Sigmoid colon (tissue), 7 donors: Measurements from ENCODE around the gene GPR158. TPM values are rescaled to one million over a fixed set of nuclear protein-coding genes. Genes with fewer than 3 reads are reported as not detected.
A peak's percentile ranks its signal among the peaks of the same experiment; 100 is the strongest.

Experiments used
- DNase-seq: peaks from one replicate; pipeline ENCODE4 v3.0.0-alpha.2; 2019
- H3K27ac ChIP-seq, 4 donors: fragments of 200-600 bp; sonication (generic); one replicate each; pipeline ENCODE4 v1.5.1; 2016 to 2019; ENCODE audit warnings: mild to moderate bottlenecking in 1 of 4
- H3K27me3 ChIP-seq, 3 donors: fragments of 200-600 bp; sonication (generic); one replicate each; pipeline ENCODE4 v1.5.1; 2019; ENCODE audit warnings: mild to moderate bottlenecking in 1 of 3
- H3K36me3 ChIP-seq, 4 donors: fragments of 200-600 bp; sonication (generic); one replicate each; pipeline ENCODE4 v1.5.1; 2016 to 2019
- H3K4me1 ChIP-seq, 4 donors: fragments of 200-600 bp; sonication (generic); one replicate each; pipeline ENCODE4 v1.5.1; 2017 to 2019
- H3K4me3 ChIP-seq, 4 donors: fragments of 200-600 bp; sonication (generic); one replicate each; pipeline ENCODE4 v1.5.1; 2017 to 2019; ENCODE audit warnings: mild to moderate bottlenecking in 2 of 4, moderate library complexity in 1 of 4
- H3K9me3 ChIP-seq, 4 donors: fragments of 200-600 bp in 3 of 4; sonication (generic) in 3 of 4; one replicate each; pipeline versions ENCODE4 v1.5.1 to v1.6.1; 2013 to 2019
- EP300 ChIP-seq, 4 donors: sonication (generic); formaldehyde crosslinking; IDR thresholded peaks; one replicate each; pipeline ENCODE4 v1.6.1; 2017; ENCODE audit warnings: antibody characterized with exemption in 4 of 4
- POLR2A ChIP-seq, 2 donors: fragments of 450-650 bp; IDR thresholded peaks; one replicate each; pipeline ENCODE4 v1.6.1; 2016; ENCODE audit warnings: antibody characterized with exemption in 2 of 2, mild to moderate bottlenecking in 2 of 2, moderate library complexity in 2 of 2
- POLR2AphosphoS5 ChIP-seq, 4 donors: sonication (generic); formaldehyde crosslinking; IDR thresholded peaks; one replicate each; pipeline ENCODE4 v1.6.1; 2017; ENCODE audit warnings: antibody characterized with exemption in 4 of 4
- WGBS, 2 donors: extraction: QIAGEN DNeasy Blood & Tissue Kit; methylation state at CpG; one replicate each; pipeline ENCODE4 v1.1.7; 2013; 5-methylcytosine and 5-hydroxymethylcytosine counted together
- intact Hi-C: fragments of 100-400 bp; cut with DNase I; formaldehyde crosslinking; loops from one replicate; pipeline ENCODE4 v1.15.1; 2023
- polyA plus RNA-seq, 3 donors: library from polyadenylated mRNA; stranded (reverse); fragments of 200-250 nt; gene quantifications; one replicate each; pipeline ENCODE4 v1.2.3, GENCODE V29; 2013
- total RNA-seq, 4 donors: library from RNA; depleted of rRNA; stranded (reverse); fragments of >200 nt; gene quantifications; one replicate each; pipeline ENCODE4 v1.1.0, GENCODE V29; 2016
- TF ChIP-seq, protein P1 (sequence below), 4 experiments: fragments of 450-650 bp in 3 of 4; fragments of 200-600 bp in 1 of 4; IDR thresholded peaks; one replicate each; pipeline ENCODE4 v1.5.1; 2016 to 2019; ENCODE audit warnings: antibody characterized with exemption in 4 of 4, mild to moderate bottlenecking in 3 of 4, moderate library complexity in 2 of 4
- donor health status: healthy with polysubstance abuse.
- donor health status: Bipolar disorder and iron deficiency.
- donor health status: healthy.

Gene GPR158, protein sequence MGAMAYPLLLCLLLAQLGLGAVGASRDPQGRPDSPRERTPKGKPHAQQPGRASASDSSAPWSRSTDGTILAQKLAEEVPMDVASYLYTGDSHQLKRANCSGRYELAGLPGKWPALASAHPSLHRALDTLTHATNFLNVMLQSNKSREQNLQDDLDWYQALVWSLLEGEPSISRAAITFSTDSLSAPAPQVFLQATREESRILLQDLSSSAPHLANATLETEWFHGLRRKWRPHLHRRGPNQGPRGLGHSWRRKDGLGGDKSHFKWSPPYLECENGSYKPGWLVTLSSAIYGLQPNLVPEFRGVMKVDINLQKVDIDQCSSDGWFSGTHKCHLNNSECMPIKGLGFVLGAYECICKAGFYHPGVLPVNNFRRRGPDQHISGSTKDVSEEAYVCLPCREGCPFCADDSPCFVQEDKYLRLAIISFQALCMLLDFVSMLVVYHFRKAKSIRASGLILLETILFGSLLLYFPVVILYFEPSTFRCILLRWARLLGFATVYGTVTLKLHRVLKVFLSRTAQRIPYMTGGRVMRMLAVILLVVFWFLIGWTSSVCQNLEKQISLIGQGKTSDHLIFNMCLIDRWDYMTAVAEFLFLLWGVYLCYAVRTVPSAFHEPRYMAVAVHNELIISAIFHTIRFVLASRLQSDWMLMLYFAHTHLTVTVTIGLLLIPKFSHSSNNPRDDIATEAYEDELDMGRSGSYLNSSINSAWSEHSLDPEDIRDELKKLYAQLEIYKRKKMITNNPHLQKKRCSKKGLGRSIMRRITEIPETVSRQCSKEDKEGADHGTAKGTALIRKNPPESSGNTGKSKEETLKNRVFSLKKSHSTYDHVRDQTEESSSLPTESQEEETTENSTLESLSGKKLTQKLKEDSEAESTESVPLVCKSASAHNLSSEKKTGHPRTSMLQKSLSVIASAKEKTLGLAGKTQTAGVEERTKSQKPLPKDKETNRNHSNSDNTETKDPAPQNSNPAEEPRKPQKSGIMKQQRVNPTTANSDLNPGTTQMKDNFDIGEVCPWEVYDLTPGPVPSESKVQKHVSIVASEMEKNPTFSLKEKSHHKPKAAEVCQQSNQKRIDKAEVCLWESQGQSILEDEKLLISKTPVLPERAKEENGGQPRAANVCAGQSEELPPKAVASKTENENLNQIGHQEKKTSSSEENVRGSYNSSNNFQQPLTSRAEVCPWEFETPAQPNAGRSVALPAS (N-terminal part only)
- total RNA-seq (1 to 10 TPM in 2 of 4 donors, under 1 TPM in 2; 0.16 to 1.1 (median 0.81) TPM), polyA plus RNA-seq (under 1 TPM in 1 of 3 donors, not detected in 2; 0.19 TPM)

DNA sequence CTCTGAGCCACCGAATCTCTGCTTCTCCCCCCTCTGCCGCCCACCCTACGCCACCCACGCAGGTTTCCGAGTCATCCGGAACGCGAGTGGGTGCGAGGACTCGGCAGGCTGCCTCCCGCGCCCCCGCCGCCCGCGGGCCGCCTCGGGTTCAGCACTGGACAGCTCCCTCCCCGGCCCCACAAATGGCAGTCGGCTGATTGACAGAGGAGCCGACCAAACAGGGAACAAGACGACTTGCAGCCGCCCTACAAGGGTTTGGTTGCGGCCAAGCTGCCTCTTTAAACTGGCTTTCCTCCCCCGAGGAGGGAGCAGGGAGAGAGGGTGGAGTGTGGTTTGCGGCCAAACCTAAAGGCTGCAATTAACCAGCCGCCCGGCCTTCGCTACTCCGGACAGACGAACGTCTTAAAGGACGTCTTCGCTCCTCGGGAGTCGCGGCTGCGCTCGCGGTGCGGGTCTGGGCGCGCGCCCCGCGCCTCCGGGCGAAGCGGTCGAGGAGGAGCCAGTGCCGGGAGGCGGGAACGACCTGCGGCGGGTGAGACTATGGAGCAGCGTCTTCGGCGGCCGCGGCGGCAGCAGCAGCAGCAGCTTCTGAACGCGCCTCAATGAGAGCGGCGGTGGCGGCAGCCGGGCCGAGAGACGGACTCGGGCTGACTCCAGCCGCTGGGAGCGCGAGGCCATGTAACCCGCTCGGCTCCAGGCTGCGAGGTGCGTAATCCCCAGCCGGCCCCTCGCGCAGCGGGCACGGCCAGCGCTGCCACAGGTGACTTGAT, at the start of gene GPR158:
TSS of gene GPR158 (plus strand) at position 541 of the 770 bp plus-strand sequence. CDS start 420 bp downstream, outside the sequence.
- peaks cover 0 to 25% (median 21%) of the 10 kb centered on the region in 4 donors for H3K4me1 ChIP-seq
- intact Hi-C loops: no loop called here
- no peaks in the 10 kb centered on the region for H3K36me3 ChIP-seq
- TF ChIP-seq POLR2AphosphoS5 (IDR thresholded peaks at IDR 0.05) (peak in 2 of 4 donors; percentile 40 to 41), POLR2A (IDR thresholded peaks at IDR 0.05) (no peak)
- peak within 1 kb of the TSS; percentile 18 to 56 (median 48) for H3K4me3 ChIP-seq
- peaks cover 0 to 7% (median 0%) of the 10 kb centered on the region in 4 donors for H3K9me3 ChIP-seq
- 1 to 3% methylated on average over 83 of the region's 83 CpGs for WGBS, 2 donors
- H3K27me3 ChIP-seq: peaks cover 34 to 52% (median 35%) of the 10 kb centered on the region in 3 donors
- peak within 1 kb of the TSS in 2 of 4 donors; percentile 54 to 55 for H3K27ac ChIP-seq
- DNase-seq: peak; percentile 92

DNA sequence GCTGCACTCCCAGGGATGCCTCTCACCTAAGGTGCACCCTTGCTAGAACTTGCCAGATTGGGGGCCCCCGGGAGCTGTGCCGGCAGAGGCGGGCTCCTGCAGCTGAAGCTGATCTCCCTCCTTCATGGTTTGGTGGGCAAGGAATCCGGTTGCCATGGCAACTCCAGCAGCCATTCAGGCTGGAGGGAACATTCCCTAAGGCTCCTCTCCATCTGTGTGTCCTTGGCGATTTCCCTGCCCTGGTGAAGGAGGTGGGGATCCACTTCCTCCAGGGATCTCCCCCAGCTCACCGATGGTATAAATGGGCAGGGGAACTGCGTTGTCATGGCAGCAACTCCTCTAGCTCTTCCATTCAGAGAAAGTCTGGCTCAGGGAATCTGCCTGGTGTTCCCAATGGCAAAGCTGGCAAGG, 49.6 kb upstream of the GPR158 start:
- Histone ChIP-seq H3K27me3 (no peaks in the 10 kb centered on the region), H3K36me3 (no peaks in the 10 kb centered on the region), H3K4me1 (no peaks in the 10 kb centered on the region), H3K9me3 (no peaks in the 10 kb centered on the region), H3K27ac (no peak overlapping the region), H3K4me3 (no peak overlapping the region)
- WGBS, 2 donors: 49 to 75% methylated on average over 7 of the region's 7 CpGs
- intact Hi-C loops: no loop called here
- TF ChIP-seq POLR2AphosphoS5 (IDR thresholded peaks at IDR 0.05): no peak
- TF ChIP-seq, protein P1, sequence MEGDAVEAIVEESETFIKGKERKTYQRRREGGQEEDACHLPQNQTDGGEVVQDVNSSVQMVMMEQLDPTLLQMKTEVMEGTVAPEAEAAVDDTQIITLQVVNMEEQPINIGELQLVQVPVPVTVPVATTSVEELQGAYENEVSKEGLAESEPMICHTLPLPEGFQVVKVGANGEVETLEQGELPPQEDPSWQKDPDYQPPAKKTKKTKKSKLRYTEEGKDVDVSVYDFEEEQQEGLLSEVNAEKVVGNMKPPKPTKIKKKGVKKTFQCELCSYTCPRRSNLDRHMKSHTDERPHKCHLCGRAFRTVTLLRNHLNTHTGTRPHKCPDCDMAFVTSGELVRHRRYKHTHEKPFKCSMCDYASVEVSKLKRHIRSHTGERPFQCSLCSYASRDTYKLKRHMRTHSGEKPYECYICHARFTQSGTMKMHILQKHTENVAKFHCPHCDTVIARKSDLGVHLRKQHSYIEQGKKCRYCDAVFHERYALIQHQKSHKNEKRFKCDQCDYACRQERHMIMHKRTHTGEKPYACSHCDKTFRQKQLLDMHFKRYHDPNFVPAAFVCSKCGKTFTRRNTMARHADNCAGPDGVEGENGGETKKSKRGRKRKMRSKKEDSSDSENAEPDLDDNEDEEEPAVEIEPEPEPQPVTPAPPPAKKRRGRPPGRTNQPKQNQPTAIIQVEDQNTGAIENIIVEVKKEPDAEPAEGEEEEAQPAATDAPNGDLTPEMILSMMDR (IDR thresholded peaks at IDR 0.05): no peak
- no peak for TF ChIP-seq POLR2A (IDR thresholded peaks at IDR 0.05)
- no peak for TF ChIP-seq EP300 (IDR thresholded peaks at IDR 0.05)
- no peak for DNase-seq

DNA sequence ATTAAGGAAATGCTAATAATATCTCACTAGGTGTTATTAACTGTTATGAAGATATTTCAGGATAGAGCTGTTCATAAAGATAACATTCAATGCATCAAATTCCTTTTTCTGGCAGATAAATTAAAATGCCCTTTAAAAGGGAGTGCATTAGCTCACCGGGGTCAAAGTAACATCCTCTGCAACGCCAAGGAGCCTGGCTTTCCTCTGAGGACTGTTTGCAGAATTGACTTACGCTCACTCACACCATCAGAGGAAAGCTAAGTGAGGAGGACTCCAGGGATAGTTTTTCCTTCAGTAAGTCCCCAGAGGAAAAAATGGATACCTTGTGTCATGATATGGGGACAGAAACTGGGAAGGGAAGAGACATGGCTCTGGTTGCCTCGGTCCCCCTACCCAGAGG, 45.2 kb upstream of the GPR158 start:
- WGBS, 2 donors: 67 to 69% methylated on average over 4 of the region's 4 CpGs
- no peaks in the 10 kb centered on the region for H3K4me1 ChIP-seq
- TF ChIP-seq EP300 (IDR thresholded peaks at IDR 0.05): no peak
- H3K27me3 ChIP-seq: no peaks in the 10 kb centered on the region
- intact Hi-C loops: no loop called here
- no peak for DNase-seq
- peaks cover 0 to 3% (median 0%) of the 10 kb centered on the region in 4 donors for H3K9me3 ChIP-seq
- no peak overlapping the region for H3K4me3 ChIP-seq
- H3K27ac ChIP-seq: no peak overlapping the region
- no peaks in the 10 kb centered on the region for H3K36me3 ChIP-seq

DNA sequence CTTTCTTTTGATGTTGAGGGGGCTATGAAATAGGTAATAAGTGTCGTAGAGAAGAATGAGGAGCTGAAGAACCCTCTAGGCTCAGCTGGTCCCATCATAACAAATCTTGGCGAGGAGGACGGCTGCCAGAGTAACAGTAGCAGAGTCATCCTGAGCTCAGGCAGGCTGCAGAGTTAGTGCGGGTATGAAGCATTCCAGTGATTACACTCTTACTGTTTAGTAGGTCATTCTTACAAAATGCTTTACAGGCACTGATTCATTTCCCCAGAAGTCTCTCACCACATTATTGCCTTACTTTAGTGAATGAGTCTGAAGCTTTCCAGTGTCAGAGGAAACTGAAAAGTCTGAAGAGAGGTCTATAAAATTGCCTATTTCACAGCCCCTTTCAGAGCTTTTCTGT, 43.9 kb upstream of the GPR158 start:
- no peak overlapping the region for H3K4me3 ChIP-seq
- H3K4me1 ChIP-seq: no peaks in the 10 kb centered on the region
- intact Hi-C loops: no loop called here
- H3K9me3 ChIP-seq: peaks cover 0 to 3% (median 0%) of the 10 kb centered on the region in 4 donors
- no peak overlapping the region for H3K27ac ChIP-seq
- no peaks in the 10 kb centered on the region for H3K36me3 ChIP-seq
- no peak for TF ChIP-seq POLR2A (IDR thresholded peaks at IDR 0.05)
- TF ChIP-seq, protein P1 (IDR thresholded peaks at IDR 0.05): no peak
- no peak for TF ChIP-seq EP300 (IDR thresholded peaks at IDR 0.05)
- TF ChIP-seq POLR2AphosphoS5 (IDR thresholded peaks at IDR 0.05): no peak
- DNase-seq: no peak
- 84 to 92% methylated on average over 4 of the region's 4 CpGs for WGBS, 2 donors
- H3K27me3 ChIP-seq: no peaks in the 10 kb centered on the region
